Hematopoietic multipotent progenitor cell treated with erythropoietin and hydrocortisone succinate and interleukin-3 and kit ligand, for 8 days (in vitro differentiated cells): ENCODE measurements around the gene PRKAA1.
A peak's percentile ranks its signal among the peaks of the same experiment; 100 is the strongest.
"Not testable (repeated sequence)": the region's sequence is repeated elsewhere in the genome, so short reads cannot be mapped to it uniquely, and the experiment has no call there.

Source experiments
- DNase-seq: peaks from one replicate; pipeline ENCODE4 v3.0.0-alpha.2; 2015

Gene PRKAA1

DNA sequence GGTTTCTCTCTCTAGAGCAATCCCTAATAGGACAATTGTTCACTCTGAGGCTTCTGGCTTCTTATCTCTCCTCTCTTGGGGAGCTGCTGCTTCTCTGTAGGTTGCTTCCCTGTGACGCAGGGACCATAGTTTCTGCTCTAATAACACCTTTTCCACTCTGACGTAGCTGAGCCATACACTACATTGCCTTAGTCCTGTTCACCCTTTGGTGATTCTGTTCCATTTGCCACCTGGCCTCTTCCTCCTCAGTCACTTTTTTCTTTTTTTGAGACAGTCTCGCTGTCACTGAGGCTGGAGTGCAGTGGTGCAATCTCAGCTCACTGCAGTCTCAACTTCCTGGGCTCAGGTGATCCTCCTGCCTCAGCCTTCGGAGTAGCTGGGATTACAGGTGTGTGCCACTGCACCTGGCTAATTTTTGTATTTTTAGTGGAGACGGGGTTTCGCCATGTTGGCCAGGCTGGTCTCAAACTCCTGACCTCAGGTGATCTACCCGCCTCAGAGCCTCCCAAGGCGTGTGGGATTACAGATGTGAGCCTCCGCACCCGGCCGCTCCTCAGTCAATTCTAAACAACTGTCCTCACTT lies 27.4 kb upstream of the PRKAA1 start:
- DNase-seq: peak; percentile 42

DNA sequence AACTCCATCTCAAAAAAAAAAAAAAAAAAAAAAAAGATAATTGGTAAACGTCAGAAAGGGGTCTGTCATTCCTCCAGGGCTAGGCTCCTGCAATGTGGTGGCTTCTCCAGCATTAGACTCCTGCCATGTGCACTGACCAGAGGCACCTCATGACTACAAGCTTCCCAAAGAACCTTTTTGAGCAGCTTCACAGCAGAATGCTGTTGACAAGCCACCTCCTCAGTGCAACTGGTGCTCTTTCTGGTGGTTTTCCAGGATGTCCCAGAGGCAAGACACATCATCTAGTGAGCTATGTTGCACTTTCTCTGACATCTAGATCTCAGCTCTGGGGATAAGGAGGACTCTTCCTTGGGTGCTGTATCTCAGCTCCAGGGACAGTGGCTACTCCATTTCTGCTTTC lies 25.3 kb upstream of the PRKAA1 start:
- DNase-seq: no peak

DNA sequence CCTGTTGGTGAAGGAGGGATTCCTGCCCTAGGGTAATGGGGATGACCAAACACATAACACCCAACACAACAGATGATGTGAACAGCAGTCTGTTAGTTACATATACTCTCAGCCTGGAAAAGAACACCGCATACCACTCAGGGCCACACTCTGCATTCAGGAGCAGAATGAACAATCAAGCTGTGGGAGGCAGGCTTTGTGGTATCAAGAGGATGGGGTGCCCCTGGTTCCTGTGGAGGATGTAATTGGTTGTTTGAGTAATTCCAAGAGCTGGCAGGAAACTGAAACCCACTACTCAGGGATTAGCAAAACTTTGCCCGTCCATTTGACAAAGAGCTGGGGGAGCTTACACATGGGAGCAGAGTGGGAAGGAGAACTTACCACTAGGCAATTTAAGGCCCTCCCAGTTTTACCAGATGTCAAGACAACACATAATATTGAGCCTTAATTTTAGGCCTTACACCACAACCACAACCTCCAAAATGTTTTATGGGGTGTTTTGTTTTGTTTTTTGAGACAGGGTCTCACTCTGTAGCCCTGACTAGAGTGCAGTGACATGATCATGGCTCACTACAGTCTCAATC lies 15.6 kb upstream of the PRKAA1 start:
- DNase-seq: no peak

DNA sequence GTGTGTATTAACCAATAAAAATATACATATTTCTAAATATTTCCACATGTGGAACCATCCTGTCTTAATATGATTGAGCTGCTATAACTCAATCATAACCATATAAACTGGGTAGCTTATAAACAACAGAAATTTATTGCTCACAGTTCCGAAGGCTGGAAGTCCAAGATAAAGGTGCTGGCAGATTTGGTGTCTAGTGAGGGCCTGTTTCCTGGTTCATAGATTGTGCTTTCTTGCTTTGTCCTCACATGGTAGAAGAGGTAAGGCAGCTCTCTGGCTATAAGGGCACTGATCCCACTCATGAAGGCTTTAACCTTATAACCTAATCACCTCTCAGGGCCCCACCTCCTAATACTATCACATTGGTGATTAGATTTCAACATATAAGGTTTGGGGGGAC lies 14.0 kb upstream of the PRKAA1 start:
- no peak for DNase-seq

DNA sequence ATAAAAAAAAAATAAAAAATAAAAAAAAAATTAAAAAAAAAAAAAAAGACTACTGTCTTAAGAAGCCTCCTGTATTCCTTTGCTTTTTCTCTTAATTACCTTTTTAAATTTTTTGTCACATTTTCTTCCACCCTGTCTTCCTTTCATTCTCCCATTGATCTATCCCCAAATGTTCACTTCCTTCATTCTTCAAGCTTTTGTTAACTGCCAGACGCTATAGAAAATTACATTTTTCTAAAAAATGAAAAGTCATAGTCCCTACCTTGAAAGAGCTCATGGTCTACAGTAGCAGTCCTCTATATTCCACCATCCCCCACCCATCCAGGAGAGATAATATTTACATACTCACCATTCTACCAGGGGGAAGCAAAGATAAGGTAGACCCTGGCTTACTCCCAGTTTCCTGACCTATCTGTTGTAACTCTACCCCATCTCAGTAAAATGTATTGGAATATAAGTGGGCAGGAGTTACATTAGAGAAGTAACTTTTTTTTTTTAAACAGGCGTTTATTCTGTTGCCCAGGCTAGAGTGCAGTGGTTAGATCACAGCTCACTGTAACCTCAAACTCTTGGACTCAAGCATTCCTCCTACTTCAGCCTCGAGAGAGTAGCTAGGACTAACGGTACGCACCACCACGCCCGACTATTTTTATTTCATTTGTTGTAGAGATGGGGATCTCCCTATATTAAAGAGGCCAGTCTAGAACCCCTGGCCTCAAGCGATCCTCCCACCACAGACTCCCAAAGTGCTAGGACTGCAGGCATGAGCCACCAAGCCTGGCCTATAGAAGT lies 3.8 kb upstream of the PRKAA1 start:
- DNase-seq: peak; percentile 98

DNA sequence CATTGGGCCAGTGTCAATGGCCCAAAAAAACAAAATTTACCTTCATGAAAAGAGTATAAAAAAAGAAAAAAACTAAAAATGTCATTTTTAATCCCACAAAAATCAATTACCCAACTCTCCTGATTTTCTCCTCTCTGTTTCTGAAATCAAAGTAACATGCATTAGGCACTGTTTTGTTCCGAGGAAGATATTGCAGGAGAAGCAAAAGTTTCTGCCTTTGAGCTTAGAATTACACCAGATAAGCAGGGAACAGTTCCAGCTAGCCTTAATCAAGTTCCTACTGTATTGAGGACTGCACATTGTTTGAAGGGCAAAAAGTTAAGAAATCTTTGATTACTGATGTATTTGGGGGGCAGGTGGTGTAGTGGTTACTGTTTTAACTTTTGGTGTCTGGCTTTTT lies 1.1 kb upstream of the PRKAA1 start:
- DNase-seq: peak; percentile 44

DNA sequence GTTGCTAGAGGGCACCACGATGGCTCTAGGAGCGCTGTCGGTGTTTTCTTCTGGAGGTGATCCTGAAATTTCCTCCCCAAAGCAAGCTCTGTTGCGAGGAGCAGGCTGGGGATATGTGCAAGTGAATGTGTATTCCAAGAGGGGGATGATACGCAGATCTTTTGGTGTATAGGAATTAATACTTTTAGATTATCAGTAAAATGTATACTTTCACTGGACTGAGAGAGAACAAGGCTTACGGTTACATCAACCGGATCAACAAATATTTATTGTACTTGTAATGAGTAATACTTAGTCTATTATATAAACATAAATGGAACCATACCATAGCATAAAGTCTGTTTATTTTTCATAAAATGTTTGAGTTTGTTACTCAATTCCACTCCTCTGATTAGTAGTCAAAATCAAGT lies 632 bp upstream of the PRKAA1 start:
- no peak for DNase-seq

DNA sequence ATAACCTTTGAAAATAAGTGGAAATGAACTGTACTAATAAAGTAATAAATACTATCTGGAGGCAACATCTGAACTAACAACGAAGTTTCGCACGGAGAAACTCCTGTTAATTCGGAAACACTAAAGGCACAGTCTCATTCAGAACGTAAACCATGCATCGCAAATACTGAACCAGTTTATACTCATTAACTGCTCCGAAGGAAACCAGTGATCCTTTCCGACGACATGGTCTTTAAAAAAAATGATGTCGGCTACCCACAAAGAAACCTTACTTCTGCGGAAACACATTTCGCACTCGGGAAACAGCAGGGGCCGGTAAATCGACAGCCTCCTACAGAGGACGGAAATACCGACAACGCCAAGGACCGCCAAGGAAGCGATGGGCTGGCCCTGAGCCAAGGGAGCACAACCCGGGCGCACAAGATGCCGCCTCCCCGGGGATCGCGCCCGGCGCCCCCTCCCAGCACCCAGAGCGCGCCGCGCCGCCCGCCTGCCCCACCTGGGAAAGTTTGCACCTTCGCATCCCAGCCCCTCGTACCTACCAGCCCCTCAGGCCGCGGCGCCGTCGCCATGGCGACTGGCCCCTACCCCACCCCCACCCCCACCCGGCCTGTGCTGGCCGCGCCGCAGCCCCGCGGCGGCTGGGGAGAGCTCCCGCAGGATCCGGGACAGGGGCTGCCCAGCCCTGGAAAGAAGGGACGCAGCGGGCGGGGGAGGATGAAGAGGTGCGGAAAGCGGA lies 732 bp downstream of the PRKAA1 start:
- peak; percentile 85 for DNase-seq

DNA sequence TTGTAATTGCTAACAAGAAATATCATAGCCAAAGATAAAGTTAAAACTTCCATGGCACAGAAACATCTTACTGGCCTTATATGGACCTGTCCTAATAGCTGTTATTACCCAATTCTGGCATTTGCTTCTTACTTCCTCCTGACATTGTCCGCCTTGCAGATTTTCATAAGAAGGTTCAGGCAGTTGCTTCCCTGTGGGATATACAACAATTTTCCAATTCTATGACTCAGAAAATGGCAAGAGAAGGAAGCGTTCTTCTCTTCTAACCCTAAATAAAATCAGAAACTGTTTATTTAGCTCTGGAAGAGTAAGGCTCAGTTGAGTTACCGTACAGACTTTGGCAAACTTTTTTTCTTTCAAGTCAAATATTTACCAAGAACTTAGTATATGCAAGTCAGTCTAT lies 1.7 kb downstream of the PRKAA1 start:
- no peak for DNase-seq

DNA sequence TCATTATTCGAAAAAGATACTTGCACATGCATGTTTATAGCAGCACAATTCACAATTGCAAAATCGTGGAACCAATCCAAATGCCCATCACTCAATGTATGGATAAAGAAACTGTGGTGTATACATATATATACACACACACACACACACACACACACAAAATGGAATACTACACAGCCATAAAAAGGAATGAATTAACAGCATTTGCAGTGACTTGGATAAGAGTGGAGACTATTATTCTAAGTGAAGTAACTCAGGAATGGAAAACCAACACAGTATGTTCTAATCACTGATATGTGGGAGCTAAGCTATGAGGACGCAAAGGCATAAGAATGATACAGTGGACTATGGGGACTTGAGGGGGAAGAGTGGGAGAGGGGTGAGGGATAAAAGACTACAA lies 3.3 kb downstream of the PRKAA1 start:
- not testable (repeated sequence) for DNase-seq

DNA sequence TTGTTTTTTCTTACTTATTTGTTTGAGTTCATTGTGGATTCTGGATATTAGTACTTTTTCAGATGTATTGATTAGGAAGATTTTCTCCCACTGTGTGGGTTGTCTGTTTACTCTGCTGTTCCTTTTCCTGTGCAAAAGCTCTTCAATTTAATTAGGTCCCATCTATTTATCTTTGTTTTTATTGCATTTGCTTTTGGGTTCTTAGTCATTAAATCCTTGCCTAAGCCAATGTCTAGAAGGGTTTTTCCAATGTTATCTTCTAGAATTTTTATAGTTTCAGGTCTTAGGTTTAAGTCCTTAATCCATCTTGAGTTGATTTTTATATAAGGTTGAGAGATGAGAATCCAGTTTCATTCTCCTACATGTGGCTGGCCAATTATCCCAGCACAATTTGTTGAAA lies 3.8 kb downstream of the PRKAA1 start:
- not testable (repeated sequence) for DNase-seq

DNA sequence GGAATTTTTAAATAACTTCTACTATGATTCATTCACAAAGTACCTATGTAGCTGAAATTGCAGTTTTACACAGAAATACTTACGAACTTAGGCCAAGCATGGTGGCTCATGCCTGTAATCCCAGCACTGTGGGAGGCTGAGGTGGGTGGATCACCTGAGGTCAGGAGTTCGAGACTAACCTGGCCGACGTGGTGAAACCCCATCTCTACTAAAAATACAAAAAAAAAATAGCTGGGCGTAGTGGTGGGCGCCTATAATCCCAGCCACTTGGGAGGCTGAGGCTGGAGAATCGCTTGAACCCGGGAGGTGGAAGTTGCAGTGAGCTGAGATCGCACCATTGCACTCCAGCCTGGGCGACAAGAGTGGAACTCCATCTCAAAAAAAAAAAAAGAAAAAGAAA lies 5.5 kb downstream of the PRKAA1 start:
- not testable (repeated sequence) for DNase-seq

DNA sequence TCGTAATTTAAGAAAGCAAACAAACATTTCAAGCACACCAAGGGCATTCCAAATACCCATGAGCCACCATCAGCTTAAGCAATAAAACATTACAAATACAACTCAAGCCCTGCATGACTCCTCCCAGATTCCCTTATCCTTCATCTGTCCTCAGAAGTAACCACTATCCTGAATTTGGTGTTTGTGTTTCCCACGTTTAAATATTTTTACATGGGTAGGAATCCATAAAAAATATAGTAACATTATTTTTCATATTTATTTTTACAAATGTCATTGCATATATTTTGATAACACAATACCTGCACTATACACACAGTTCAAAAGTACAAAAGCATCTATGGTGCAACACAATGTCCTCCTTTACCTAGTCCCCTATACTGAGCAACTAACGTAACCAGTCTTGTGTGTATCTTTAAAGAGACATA lies 6.4 kb downstream of the PRKAA1 start:
- peak; percentile 37 for DNase-seq

DNA sequence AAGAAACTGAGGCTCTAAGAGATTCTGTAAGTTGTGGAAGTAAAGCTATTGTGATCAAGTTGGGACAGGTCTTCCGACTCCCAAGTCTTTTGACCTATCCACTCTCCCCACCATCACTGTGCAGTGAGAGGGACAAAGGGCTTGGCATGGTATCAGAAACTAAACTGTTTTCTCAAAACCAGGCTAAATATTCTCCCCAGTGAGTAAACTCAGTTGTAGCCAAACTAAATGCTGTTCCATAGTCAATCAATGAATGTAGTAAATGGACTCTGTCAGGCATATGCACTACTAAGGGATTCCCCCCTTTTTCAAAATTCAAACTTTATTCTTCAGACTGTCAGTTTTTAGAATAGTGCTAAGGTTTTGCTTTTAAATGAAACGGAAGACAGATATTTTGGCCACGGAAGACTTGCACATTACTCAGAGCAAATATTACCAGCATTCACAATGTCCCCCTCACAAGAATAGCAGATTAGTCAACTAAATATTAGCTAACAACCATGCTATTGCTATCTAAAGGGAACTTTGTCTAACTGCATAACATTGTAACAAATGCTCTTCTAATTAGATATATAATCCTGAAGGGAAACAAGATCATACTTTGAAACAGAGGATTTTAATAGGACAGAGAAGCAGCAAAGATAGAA lies 7.1 kb downstream of the PRKAA1 start:
- DNase-seq: no peak

DNA sequence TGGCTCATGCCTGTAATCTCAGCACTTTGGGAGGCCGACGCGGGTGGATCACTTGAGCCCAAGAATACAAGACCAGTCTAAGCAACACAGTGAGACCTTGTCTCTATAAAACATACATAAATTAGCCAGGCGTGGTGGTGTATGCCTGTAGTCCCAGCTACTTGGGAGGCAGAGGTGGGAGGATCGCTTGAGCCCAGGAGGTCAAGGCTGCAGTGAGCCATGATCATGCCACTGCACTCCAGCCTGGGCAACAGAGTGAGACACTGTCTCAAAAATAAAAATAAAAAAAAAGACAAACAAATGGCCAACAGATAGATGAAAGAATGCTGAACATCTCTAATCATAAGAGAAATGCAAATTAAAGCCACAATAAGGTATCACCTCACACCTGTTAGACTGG lies 9.2 kb downstream of the PRKAA1 start:
- not testable (repeated sequence) for DNase-seq

DNA sequence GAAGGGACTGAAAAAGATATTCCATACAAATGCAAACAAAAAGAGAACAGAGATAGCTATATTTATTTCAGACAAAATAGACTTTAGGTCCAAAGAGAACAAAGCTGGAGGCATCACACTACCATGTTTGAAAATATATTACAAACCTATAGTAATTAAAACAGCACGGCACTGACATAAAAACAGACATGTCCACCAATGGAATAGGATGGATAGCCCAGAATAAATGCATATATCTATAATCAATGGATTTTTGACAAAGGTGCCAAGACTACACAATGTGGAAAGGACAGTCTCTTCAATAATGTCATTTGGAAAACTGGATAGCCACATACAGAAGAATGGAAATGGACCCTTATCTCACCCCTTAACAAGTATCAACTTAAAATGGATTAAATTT lies 10.2 kb downstream of the PRKAA1 start:
- no peak for DNase-seq

DNA sequence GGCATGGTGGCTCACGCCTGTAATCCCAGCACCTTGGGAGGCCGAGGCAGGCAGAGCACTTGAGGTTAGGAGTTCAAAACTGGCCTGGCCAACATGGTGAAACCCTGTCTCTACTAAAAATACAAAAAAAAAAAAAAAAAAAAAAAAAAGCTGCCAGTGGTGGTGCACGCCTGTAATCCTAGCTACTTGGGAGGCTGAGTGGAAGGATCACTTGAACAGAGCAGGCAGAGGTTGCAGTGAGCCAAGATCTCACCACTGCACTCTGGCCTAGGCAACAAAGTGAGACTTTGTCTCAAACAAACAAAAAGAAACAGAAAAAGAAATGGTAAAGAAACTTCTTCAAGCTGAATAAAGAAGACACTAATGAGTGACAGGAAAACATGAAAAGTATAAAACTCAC lies 11.5 kb downstream of the PRKAA1 start:
- DNase-seq: not testable (repeated sequence)

DNA sequence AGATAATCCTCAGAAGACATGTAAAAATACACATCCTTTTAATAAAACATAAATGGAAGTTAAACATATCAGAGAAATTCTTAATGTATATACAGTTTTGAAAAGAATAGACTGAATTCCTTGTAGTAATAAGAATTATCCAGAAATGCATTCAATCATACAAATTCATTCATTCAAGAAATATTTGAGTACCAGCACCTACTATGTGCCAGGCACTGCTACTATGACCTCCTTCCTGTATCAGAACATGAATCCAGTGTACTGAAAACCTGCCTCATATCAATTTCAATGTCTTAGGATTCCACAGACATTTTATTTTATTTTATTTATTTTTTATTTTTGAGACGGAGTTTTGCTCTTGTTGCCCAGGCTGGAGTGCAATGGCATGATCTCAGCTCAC lies 13.3 kb downstream of the PRKAA1 start:
- DNase-seq: no peak

DNA sequence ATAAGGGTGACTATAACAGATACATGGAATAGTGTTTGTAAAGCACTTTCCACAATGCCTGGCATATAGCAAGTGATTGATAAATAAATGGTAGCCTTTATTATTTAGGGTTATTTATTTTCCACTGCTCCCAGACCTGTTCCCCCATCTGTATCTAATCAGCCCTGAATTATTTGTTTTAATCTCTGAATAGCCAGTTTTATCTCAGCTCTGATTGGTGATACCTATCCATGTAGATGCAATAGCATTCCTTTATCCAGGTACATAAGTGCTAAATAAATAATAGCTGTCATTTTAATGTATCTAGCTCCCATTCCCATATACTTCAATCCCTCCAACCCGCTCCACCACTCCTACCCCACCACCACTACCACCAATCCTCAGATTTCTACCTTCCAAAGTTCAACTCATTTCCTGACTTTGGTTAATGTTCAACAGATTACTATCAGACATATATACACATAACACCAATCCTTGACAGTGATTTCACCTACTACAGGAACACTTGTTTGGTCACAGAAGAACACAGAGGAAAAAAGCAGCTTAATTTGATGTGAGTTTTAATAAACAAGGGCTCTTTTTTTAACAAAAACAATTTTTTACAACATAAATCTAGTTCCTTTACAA lies 14.0 kb downstream of the PRKAA1 start:
- DNase-seq: no peak

DNA sequence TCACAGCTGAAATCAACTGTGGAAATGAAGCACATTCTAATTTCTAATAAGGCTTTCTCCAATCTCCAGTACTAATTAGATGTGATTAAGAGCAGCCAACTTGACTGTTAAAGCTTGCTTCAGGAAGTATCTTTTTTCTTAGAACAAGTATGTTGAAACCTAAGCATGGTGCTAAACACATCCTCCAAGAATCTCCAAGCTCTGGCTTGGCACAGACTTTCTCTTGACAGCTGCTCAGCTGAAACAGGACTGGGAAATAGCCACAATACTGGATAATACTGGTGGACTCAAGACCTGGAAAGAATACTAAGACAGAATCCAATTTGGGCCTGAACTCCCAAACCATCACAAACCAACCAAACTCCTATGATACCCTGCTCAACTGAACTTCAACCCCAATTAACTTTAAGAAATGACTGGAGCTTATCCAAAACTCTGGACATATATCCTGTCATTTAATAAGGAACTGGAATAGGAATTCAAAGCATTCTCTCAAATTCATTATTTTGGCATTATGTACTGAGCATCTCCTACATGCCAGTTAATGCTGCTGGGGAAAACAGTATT lies 16.2 kb downstream of the PRKAA1 start:
- no peak for DNase-seq

DNA sequence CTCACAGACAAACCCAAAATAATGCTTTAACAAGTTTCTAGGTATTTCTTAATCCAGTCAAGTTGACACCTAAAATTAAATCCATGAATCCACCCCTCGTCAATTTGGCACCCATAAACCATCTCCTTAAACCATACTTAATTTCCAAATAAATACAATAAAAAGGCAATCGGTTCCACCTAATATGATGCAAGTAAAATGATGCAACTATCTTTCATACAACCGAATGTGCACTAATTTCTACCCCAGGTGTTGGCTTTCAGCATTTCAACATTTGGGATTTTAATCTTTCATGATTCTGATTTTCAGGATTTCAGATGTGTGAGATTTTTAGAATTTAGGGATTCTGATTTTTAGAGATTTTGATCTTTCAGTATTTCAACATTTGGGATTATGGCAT lies 17.3 kb downstream of the PRKAA1 start:
- DNase-seq: no peak

DNA sequence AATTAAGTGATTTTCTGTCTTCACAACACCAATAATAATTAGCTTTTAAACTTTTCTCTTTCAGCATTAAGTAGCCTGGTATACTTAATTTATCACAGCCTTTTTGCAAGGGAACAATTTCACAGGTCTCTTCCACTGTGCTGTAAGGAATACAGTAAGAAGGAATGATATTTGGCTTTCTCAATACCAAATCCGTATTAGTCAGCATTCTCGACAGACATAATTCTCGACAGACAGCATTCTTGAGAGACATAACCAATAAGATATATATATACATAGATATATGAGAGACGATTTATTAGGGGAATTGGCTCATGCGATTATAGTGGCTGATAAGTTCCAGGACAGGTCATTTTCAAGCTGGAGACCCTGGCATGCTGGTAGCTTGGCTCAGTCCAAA lies 18.0 kb downstream of the PRKAA1 start:
- no peak for DNase-seq
